ENCODE results near the gene GPC6. TPM values are rescaled to one million over a fixed set of nuclear protein-coding genes. Genes with fewer than 3 reads are reported as not detected.

Gene GPC6
- polyA plus RNA-seq, 4 donors = 0.22 to 45.0 (median 1.4) TPM

GRCh38 chr13:93750676-93751075 is 524.1 kb downstream of the GPC6 start:
- no peak for FAIRE-seq
- Histone ChIP-seq H3K4me3 (ENCODE audit: low read depth in 1 of 3, low read length in 3 of 3) (no peak overlapping the region), H3K27ac (ENCODE audit: low read depth in 1 of 3, low read length in 2 of 3) (no peak overlapping the region), H3K27me3 (ENCODE audit: control insufficient read depth in 3 of 3, insufficient read depth in 3 of 3, low read length in 3 of 3) (no peaks in the 10 kb centered on the region), H3K36me3 (ENCODE audit: control insufficient read depth in 3 of 3, insufficient read depth in 2 of 3, low read depth in 1 of 3, low read length in 3 of 3) (no peaks in the 10 kb centered on the region), H3K4me1 (ENCODE audit: control insufficient read depth in 3 of 3, insufficient read depth in 2 of 3, low read depth in 1 of 3, low read length in 2 of 3) (peaks cover 0 to under 1% (median 0%) of the 10 kb centered on the region in 3 donors), H3K9me3 (ENCODE audit: control insufficient read depth in 2 of 2, insufficient read depth in 1 of 2, low read depth in 1 of 2, low read length in 1 of 2) (no peaks in the 10 kb centered on the region)
- WGBS, 3 donors = 85 to 91% (median 88%) methylated on average over 4 of the region's 4 CpGs
- DNase-seq = no peak

- no peak overlapping the region for H3K27ac ChIP-seq (ENCODE audit: low read depth in 1 of 3, low read length in 2 of 3)
- no peak for FAIRE-seq
- H3K4me1 ChIP-seq (ENCODE audit: control insufficient read depth in 3 of 3, insufficient read depth in 2 of 3, low read depth in 1 of 3, low read length in 2 of 3) = no peaks in the 10 kb centered on the region
Observed at GRCh38 chr13:93751117-93751516, 524.5 kb downstream of the GPC6 start.

GRCh38 chr13:93752541-93752940 is 525.9 kb downstream of the GPC6 start:
- DNase-seq (no peak), FAIRE-seq (no peak)
- Histone ChIP-seq H3K36me3 (ENCODE audit: control insufficient read depth in 3 of 3, insufficient read depth in 2 of 3, low read depth in 1 of 3, low read length in 3 of 3) (no peaks in the 10 kb centered on the region), H3K4me1 (ENCODE audit: control insufficient read depth in 3 of 3, insufficient read depth in 2 of 3, low read depth in 1 of 3, low read length in 2 of 3) (no peaks in the 10 kb centered on the region), H3K27me3 (ENCODE audit: control insufficient read depth in 3 of 3, insufficient read depth in 3 of 3, low read length in 3 of 3) (no peaks in the 10 kb centered on the region), H3K4me3 (ENCODE audit: low read depth in 1 of 3, low read length in 3 of 3) (no peak overlapping the region), H3K27ac (ENCODE audit: low read depth in 1 of 3, low read length in 2 of 3) (no peak overlapping the region), H3K9me3 (ENCODE audit: control insufficient read depth in 2 of 2, insufficient read depth in 1 of 2, low read depth in 1 of 2, low read length in 1 of 2) (no peaks in the 10 kb centered on the region)
- WGBS, 3 donors = 80 to 88% (median 86%) methylated on average over 4 of the region's 4 CpGs

More at GRCh38 chr13:93751117-93751516, 524.5 kb downstream of the GPC6 start:
- H3K9me3 ChIP-seq (ENCODE audit: control insufficient read depth in 2 of 2, insufficient read depth in 1 of 2, low read depth in 1 of 2, low read length in 1 of 2) = no peaks in the 10 kb centered on the region
- H3K27me3 ChIP-seq (ENCODE audit: control insufficient read depth in 3 of 3, insufficient read depth in 3 of 3, low read length in 3 of 3) = no peaks in the 10 kb centered on the region
- H3K4me3 ChIP-seq (ENCODE audit: low read depth in 1 of 3, low read length in 3 of 3) = no peak overlapping the region
- DNase-seq = no peak
- H3K36me3 ChIP-seq (ENCODE audit: control insufficient read depth in 3 of 3, insufficient read depth in 2 of 3, low read depth in 1 of 3, low read length in 3 of 3) = no peaks in the 10 kb centered on the region

- Histone ChIP-seq H3K4me3 (ENCODE audit: low read depth in 1 of 3, low read length in 3 of 3) (no peak overlapping the region), H3K9me3 (ENCODE audit: control insufficient read depth in 2 of 2, insufficient read depth in 1 of 2, low read depth in 1 of 2, low read length in 1 of 2) (no peaks in the 10 kb centered on the region), H3K36me3 (ENCODE audit: control insufficient read depth in 3 of 3, insufficient read depth in 2 of 3, low read depth in 1 of 3, low read length in 3 of 3) (no peaks in the 10 kb centered on the region), H3K27ac (ENCODE audit: low read depth in 1 of 3, low read length in 2 of 3) (no peak overlapping the region), H3K27me3 (ENCODE audit: control insufficient read depth in 3 of 3, insufficient read depth in 3 of 3, low read length in 3 of 3) (no peaks in the 10 kb centered on the region), H3K4me1 (ENCODE audit: control insufficient read depth in 3 of 3, insufficient read depth in 2 of 3, low read depth in 1 of 3, low read length in 2 of 3) (no peaks in the 10 kb centered on the region)
- no peak for DNase-seq
- no peak for FAIRE-seq
Observed at GRCh38 chr13:93753639-93754038, 527.0 kb downstream of the GPC6 start.

- FAIRE-seq (no peak), DNase-seq (no peak)
- Histone ChIP-seq H3K9me3 (ENCODE audit: control insufficient read depth in 2 of 2, insufficient read depth in 1 of 2, low read depth in 1 of 2, low read length in 1 of 2) (no peaks in the 10 kb centered on the region), H3K36me3 (ENCODE audit: control insufficient read depth in 3 of 3, insufficient read depth in 2 of 3, low read depth in 1 of 3, low read length in 3 of 3) (no peaks in the 10 kb centered on the region), H3K4me1 (ENCODE audit: control insufficient read depth in 3 of 3, insufficient read depth in 2 of 3, low read depth in 1 of 3, low read length in 2 of 3) (no peaks in the 10 kb centered on the region), H3K27ac (ENCODE audit: low read depth in 1 of 3, low read length in 2 of 3) (no peak overlapping the region), H3K27me3 (ENCODE audit: control insufficient read depth in 3 of 3, insufficient read depth in 3 of 3, low read length in 3 of 3) (no peaks in the 10 kb centered on the region), H3K4me3 (ENCODE audit: low read depth in 1 of 3, low read length in 3 of 3) (no peak overlapping the region)
- WGBS, 3 donors = 26 to 38% (median 29%) methylated on average over 1 of the region's 1 CpG
Observed at GRCh38 chr13:93755341-93755740, 528.7 kb downstream of the GPC6 start.

- DNase-seq (no peak), FAIRE-seq (no peak)
- H3K27me3 ChIP-seq (ENCODE audit: control insufficient read depth in 3 of 3, insufficient read depth in 3 of 3, low read length in 3 of 3) = no peaks in the 10 kb centered on the region
- no peaks in the 10 kb centered on the region for H3K4me1 ChIP-seq (ENCODE audit: control insufficient read depth in 3 of 3, insufficient read depth in 2 of 3, low read depth in 1 of 3, low read length in 2 of 3)
- H3K36me3 ChIP-seq (ENCODE audit: control insufficient read depth in 3 of 3, insufficient read depth in 2 of 3, low read depth in 1 of 3, low read length in 3 of 3) = no peaks in the 10 kb centered on the region
- 76 to 91% (median 77%) methylated on average over 1 of the region's 1 CpG for WGBS, 3 donors
- H3K9me3 ChIP-seq (ENCODE audit: control insufficient read depth in 2 of 2, insufficient read depth in 1 of 2, low read depth in 1 of 2, low read length in 1 of 2) = no peaks in the 10 kb centered on the region
- no peak overlapping the region for H3K27ac ChIP-seq (ENCODE audit: low read depth in 1 of 3, low read length in 2 of 3)
- H3K4me3 ChIP-seq (ENCODE audit: low read depth in 1 of 3, low read length in 3 of 3) = no peak overlapping the region
Observed at GRCh38 chr13:93758575-93758974, 532.0 kb downstream of the GPC6 start.

GRCh38 chr13:93762708-93763426 is 536.3 kb downstream of the GPC6 start:
- H3K4me3 ChIP-seq (ENCODE audit: low read depth in 1 of 3, low read length in 3 of 3) = no peak overlapping the region
- no peaks in the 10 kb centered on the region for H3K36me3 ChIP-seq (ENCODE audit: control insufficient read depth in 3 of 3, insufficient read depth in 2 of 3, low read depth in 1 of 3, low read length in 3 of 3)
- no peaks in the 10 kb centered on the region for H3K27me3 ChIP-seq (ENCODE audit: control insufficient read depth in 3 of 3, insufficient read depth in 3 of 3, low read length in 3 of 3)
- FAIRE-seq = no peak
- no peak overlapping the region for H3K27ac ChIP-seq (ENCODE audit: low read depth in 1 of 3, low read length in 2 of 3)
- WGBS, 3 donors = 79 to 89% (median 85%) methylated on average over 6 of the region's 6 CpGs
- peaks cover 0 to 5% (median 0%) of the 10 kb centered on the region in 3 donors for H3K4me1 ChIP-seq (ENCODE audit: control insufficient read depth in 3 of 3, insufficient read depth in 2 of 3, low read depth in 1 of 3, low read length in 2 of 3)
- no peaks in the 10 kb centered on the region for H3K9me3 ChIP-seq (ENCODE audit: control insufficient read depth in 2 of 2, insufficient read depth in 1 of 2, low read depth in 1 of 2, low read length in 1 of 2)
- no peak for DNase-seq

- no peaks in the 10 kb centered on the region for H3K27me3 ChIP-seq (ENCODE audit: control insufficient read depth in 3 of 3, insufficient read depth in 3 of 3, low read length in 3 of 3)
- H3K36me3 ChIP-seq (ENCODE audit: control insufficient read depth in 3 of 3, insufficient read depth in 2 of 3, low read depth in 1 of 3, low read length in 3 of 3) = no peaks in the 10 kb centered on the region
- peaks cover 0 to 11% (median 0%) of the 10 kb centered on the region in 3 donors for H3K4me1 ChIP-seq (ENCODE audit: control insufficient read depth in 3 of 3, insufficient read depth in 2 of 3, low read depth in 1 of 3, low read length in 2 of 3)
- WGBS, 3 donors = 82 to 95% (median 82%) methylated on average over 2 of the region's 2 CpGs
- DNase-seq = no peak
- FAIRE-seq = no peak
- H3K4me3 ChIP-seq (ENCODE audit: low read depth in 1 of 3, low read length in 3 of 3) = no peak overlapping the region
- H3K27ac ChIP-seq (ENCODE audit: low read depth in 1 of 3, low read length in 2 of 3) = no peak overlapping the region
- no peaks in the 10 kb centered on the region for H3K9me3 ChIP-seq (ENCODE audit: control insufficient read depth in 2 of 2, insufficient read depth in 1 of 2, low read depth in 1 of 2, low read length in 1 of 2)
Observed at GRCh38 chr13:93765062-93765461, 538.5 kb downstream of the GPC6 start.

GRCh38 chr13:93765811-93766210 is 539.2 kb downstream of the GPC6 start:
- Histone ChIP-seq H3K4me1 (ENCODE audit: control insufficient read depth in 3 of 3, insufficient read depth in 2 of 3, low read depth in 1 of 3, low read length in 2 of 3) (peaks cover 0 to 17% (median 0%) of the 10 kb centered on the region in 3 donors), H3K9me3 (ENCODE audit: control insufficient read depth in 2 of 2, insufficient read depth in 1 of 2, low read depth in 1 of 2, low read length in 1 of 2) (no peaks in the 10 kb centered on the region), H3K27me3 (ENCODE audit: control insufficient read depth in 3 of 3, insufficient read depth in 3 of 3, low read length in 3 of 3) (no peaks in the 10 kb centered on the region), H3K27ac (ENCODE audit: low read depth in 1 of 3, low read length in 2 of 3) (no peak overlapping the region), H3K36me3 (ENCODE audit: control insufficient read depth in 3 of 3, insufficient read depth in 2 of 3, low read depth in 1 of 3, low read length in 3 of 3) (no peaks in the 10 kb centered on the region), H3K4me3 (ENCODE audit: low read depth in 1 of 3, low read length in 3 of 3) (no peak overlapping the region)
- FAIRE-seq = no peak
- WGBS, 3 donors = 79 to 91% (median 82%) methylated on average over 1 of the region's 1 CpG
- no peak for DNase-seq

Measured in small intestine (tissue), 7 donors.